Nephron progenitor cell (in vitro differentiated cells): Measurements from ENCODE around the gene URI1.

Experiments used
- DNase-seq: peaks from one replicate; pipeline ENCODE4 v3.0.0; 2021
- H3K27ac Mint-ChIP-seq: 2 replicates; pipeline ENCODE4 v1.8.0; 2021; ENCODE audit warnings: mild to moderate bottlenecking, moderate library complexity, mixed read lengths
- H3K27me3 Mint-ChIP-seq: 2 replicates; pipeline ENCODE4 v1.8.0; 2021; ENCODE audit warnings: mild to moderate bottlenecking, low read depth, mixed read lengths; ENCODE audit not compliant: poor library complexity
- H3K36me3 Mint-ChIP-seq: 2 replicates; pipeline ENCODE4 v1.8.0; 2021; ENCODE audit warnings: low read depth, mixed read lengths
- H3K4me1 Mint-ChIP-seq: 2 replicates; pipeline ENCODE4 v1.8.0; 2021; ENCODE audit warnings: mixed read lengths
- H3K4me3 Mint-ChIP-seq: 2 replicates; pipeline ENCODE4 v1.8.0; 2021; ENCODE audit warnings: mild to moderate bottlenecking, moderate library complexity, mixed read lengths
- H3K9me3 Mint-ChIP-seq: 2 replicates; pipeline ENCODE4 v1.8.0; 2021; ENCODE audit warnings: mild to moderate bottlenecking, moderate library complexity, mixed read lengths
- TF ChIP-seq, protein P1 (sequence below): fragments of 200-600 bp; sonication (generic); IDR thresholded peaks from 2 replicates; pipeline ENCODE4 v1.5.0; 2021; ENCODE audit warnings: antibody characterized with exemption

The URI1 gene

DNA sequence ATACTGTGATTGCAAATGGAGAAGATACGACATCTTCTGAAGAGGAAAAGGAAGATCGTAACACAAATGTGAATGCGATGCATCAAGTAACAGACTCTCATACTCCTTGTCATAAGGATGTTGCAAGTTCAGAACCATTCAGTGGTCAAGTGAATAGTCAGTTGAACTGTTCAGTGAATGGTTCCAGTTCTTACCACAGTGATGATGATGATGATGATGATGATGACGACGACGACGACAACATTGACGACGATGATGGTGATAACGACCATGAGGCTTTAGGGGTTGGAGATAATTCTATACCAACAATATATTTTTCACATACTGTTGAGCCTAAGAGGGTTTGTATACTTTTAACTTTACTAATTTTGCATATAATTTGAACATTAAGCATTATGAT lies 67.0 kb downstream of the URI1 start:
- TF ChIP-seq, protein P1, sequence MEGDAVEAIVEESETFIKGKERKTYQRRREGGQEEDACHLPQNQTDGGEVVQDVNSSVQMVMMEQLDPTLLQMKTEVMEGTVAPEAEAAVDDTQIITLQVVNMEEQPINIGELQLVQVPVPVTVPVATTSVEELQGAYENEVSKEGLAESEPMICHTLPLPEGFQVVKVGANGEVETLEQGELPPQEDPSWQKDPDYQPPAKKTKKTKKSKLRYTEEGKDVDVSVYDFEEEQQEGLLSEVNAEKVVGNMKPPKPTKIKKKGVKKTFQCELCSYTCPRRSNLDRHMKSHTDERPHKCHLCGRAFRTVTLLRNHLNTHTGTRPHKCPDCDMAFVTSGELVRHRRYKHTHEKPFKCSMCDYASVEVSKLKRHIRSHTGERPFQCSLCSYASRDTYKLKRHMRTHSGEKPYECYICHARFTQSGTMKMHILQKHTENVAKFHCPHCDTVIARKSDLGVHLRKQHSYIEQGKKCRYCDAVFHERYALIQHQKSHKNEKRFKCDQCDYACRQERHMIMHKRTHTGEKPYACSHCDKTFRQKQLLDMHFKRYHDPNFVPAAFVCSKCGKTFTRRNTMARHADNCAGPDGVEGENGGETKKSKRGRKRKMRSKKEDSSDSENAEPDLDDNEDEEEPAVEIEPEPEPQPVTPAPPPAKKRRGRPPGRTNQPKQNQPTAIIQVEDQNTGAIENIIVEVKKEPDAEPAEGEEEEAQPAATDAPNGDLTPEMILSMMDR: no peak
- Mint-ChIP-seq H3K4me1 (peaks cover 45% of the 10 kb centered on the region), H3K27ac (no peak overlapping the region), H3K4me3 (no peak overlapping the region), H3K9me3 (no peaks in the 10 kb centered on the region), H3K27me3 (no peaks in the 10 kb centered on the region), H3K36me3 (peaks cover 69% of the 10 kb centered on the region)
- no peak for DNase-seq

DNA sequence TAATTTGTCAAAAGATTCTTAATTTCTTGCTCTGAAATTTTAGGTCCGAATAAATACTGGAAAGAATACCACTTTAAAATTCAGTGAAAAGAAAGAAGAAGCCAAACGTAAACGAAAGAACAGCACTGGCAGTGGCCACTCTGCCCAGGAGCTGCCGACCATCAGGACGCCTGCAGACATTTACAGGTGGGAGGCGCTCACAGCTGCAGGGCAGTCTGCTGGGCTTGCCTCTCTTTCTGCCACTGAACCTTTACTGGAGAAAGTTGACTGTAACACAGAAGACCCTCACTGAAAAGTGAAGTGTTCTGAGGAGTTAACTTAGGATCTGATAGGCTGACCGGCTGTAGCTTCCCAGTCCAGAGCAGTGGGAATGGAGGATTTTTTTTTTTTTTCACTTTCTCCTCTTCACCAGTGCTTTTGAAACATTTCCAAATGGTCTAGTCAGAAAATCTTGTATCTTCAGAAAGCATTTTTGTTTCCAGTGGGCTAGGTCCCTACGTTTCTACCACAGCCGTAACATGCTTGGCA lies 69.1 kb downstream of the URI1 start:
- peaks cover 63% of the 10 kb centered on the region for H3K36me3 Mint-ChIP-seq
- peaks cover 24% of the 10 kb centered on the region for H3K4me1 Mint-ChIP-seq
- no peak overlapping the region for H3K4me3 Mint-ChIP-seq
- peak; percentile 5 for DNase-seq
- peak overlapping the region; percentile 48 for H3K27ac Mint-ChIP-seq
- TF ChIP-seq, protein P1: no peak
- H3K27me3 Mint-ChIP-seq: no peaks in the 10 kb centered on the region
- H3K9me3 Mint-ChIP-seq: no peaks in the 10 kb centered on the region

DNA sequence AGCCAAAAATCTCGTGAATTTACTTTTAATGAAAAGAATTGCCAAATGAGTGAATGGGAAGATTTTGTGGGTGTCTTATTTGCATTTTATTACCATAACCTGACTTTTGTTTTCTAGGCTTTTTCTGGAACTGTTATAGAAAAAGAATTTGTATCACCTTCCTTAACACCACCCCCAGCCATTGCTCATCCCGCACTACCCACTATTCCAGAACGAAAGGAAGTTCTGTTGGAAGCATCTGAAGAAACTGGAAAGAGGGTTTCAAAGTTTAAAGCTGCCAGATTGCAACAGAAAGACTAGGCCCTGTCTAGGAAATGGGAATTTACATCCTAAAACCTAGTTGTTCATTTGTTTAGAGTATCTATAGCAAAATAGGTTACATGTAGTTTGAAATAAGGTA lies 72.7 kb downstream of the URI1 start:
- H3K4me1 Mint-ChIP-seq: peaks cover 15% of the 10 kb centered on the region
- no peak overlapping the region for H3K4me3 Mint-ChIP-seq
- TF ChIP-seq, protein P1: no peak
- peaks cover 69% of the 10 kb centered on the region for H3K36me3 Mint-ChIP-seq
- H3K27me3 Mint-ChIP-seq: no peaks in the 10 kb centered on the region
- no peak for DNase-seq
- H3K9me3 Mint-ChIP-seq: no peaks in the 10 kb centered on the region
- H3K27ac Mint-ChIP-seq: peak overlapping the region; percentile 37

DNA sequence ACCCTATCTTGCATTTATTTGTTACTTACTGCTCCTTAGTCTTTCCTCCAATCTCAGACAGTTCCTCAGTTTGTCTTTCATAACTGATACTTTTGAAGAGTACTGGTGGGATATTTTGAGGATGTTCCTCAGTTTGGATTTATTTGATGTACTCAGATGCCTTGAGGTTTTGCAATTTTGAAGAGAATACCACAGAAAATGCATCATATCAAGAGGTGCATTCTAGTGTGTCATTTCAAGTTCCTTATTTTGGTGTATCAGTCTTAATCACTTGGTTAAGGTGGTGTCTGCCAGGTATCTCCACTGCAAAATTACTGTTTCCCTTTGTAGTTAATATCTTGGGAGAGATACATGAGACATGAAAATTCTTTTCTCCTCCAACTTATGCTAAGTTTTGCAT lies 75.1 kb downstream of the URI1 start:
- H3K36me3 Mint-ChIP-seq: peaks cover 71% of the 10 kb centered on the region
- peaks cover 15% of the 10 kb centered on the region for H3K9me3 Mint-ChIP-seq
- no peaks in the 10 kb centered on the region for H3K27me3 Mint-ChIP-seq
- TF ChIP-seq, protein P1: no peak
- DNase-seq: no peak
- no peaks in the 10 kb centered on the region for H3K4me1 Mint-ChIP-seq
- no peak overlapping the region for H3K4me3 Mint-ChIP-seq
- H3K27ac Mint-ChIP-seq: no peak overlapping the region

DNA sequence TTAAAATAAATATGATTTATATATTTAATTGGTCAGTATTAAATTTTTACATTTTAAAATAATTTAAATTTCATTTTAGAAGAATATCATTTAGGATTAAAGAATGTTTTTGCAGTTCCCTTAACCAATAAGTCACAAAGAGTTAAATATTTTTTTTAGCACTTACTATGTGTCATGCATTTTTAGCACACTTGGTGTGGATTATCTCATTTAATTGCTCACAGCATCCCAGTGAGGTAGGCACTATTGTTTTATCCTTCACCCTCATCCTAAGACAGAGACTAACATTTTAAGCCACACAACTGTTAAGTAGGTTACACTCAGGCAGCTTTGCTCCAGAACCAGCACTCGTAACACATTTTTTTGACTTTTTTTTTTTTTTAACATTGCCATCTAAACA lies 78.2 kb downstream of the URI1 start:
- peaks cover 36% of the 10 kb centered on the region for H3K9me3 Mint-ChIP-seq
- peaks cover 74% of the 10 kb centered on the region for H3K36me3 Mint-ChIP-seq
- H3K4me1 Mint-ChIP-seq: no peaks in the 10 kb centered on the region
- H3K27ac Mint-ChIP-seq: no peak overlapping the region
- no peaks in the 10 kb centered on the region for H3K27me3 Mint-ChIP-seq
- TF ChIP-seq, protein P1: no peak
- no peak for DNase-seq
- H3K4me3 Mint-ChIP-seq: no peak overlapping the region

DNA sequence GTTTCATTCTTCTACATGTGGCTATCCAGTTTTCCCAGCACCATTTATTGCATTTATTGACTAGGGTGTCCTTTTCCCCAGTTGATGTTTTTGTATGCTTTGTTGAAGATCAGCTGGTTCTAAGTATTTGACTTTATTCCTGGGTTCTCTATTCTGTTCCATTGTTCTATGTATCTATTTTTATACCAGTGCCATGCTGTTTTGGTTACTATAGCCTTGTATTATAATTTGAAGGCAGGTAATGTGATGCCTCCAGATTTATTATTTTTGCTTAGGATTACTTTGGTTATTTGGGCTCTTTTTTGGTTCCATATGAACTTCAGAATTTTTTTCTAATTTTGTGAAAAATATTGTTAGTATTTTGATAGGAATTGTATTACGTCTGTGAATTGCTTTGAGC lies 80.6 kb downstream of the URI1 start:
- DNase-seq: no peak
- Mint-ChIP-seq H3K36me3 (peaks cover 91% of the 10 kb centered on the region), H3K27ac (no peak overlapping the region), H3K9me3 (peaks cover 59% of the 10 kb centered on the region), H3K4me1 (no peaks in the 10 kb centered on the region), H3K27me3 (no peaks in the 10 kb centered on the region), H3K4me3 (no peak overlapping the region)
- TF ChIP-seq, protein P1: no peak
